Neural progenitor cell (in vitro differentiated cells): ENCODE data around the gene TRMT10B. TPM values are rescaled to one million over a fixed set of nuclear protein-coding genes. Genes with fewer than 3 reads are reported as not detected.
A peak's percentile ranks its signal among the peaks of the same experiment; 100 is the strongest.
"Not testable (repeated sequence)": the region's sequence is repeated elsewhere in the genome, so short reads cannot be mapped to it uniquely, and the experiment has no call there.

Source experiments
- DNase-seq: peaks from one replicate; pipeline ENCODE4 v3.0.0-alpha.2; 2016; ENCODE audit warnings: low spot score
- H2AFZ ChIP-seq: fragments of 200-600 bp; sonication (generic); replicated peaks from 2 replicates; pipeline ENCODE4 v1.6.1; 2016; ENCODE audit warnings: antibody characterized with exemption
- H3F3A ChIP-seq: fragments of 200-600 bp; sonication (generic); 2 replicates; pipeline ENCODE4 v1.6.1; 2016; ENCODE audit warnings: antibody characterized with exemption, low read depth
- H3K27ac ChIP-seq: fragments of 200-600 bp; sonication (generic); 2 replicates; pipeline ENCODE4 v1.5.1; 2016; ENCODE audit warnings: mild to moderate bottlenecking
- H3K27me3 ChIP-seq: fragments of 200-600 bp; sonication (generic); 2 replicates; pipeline ENCODE4 v1.6.1; 2016; ENCODE audit warnings: mild to moderate bottlenecking, moderate library complexity
- H3K36me3 ChIP-seq: fragments of 200-600 bp; sonication (generic); 2 replicates; pipeline ENCODE4 v1.5.1; 2016
- H3K4me1 ChIP-seq: fragments of 200-600 bp; sonication (generic); 2 replicates; pipeline ENCODE4 v1.6.1; 2016; ENCODE audit warnings: mixed run types
- H3K4me2 ChIP-seq: fragments of 200-600 bp; sonication (generic); 2 replicates; pipeline ENCODE4 v1.6.1; 2016
- H3K4me3 ChIP-seq: fragments of 200-600 bp; sonication (generic); 2 replicates; pipeline ENCODE4 v1.5.1; 2016
- H3K79me2 ChIP-seq: fragments of 200-600 bp; sonication (generic); 2 replicates; pipeline ENCODE4 v1.6.1; 2016; ENCODE audit warnings: low read depth
- H3K9ac ChIP-seq: fragments of 200-600 bp; sonication (generic); 2 replicates; pipeline ENCODE4 v1.6.1; 2016
- H3K9me3 ChIP-seq: fragments of 200-600 bp; sonication (generic); 2 replicates; pipeline ENCODE4 v1.5.1; 2016; ENCODE audit warnings: low read depth
- H4K20me1 ChIP-seq: fragments of 200-600 bp; sonication (generic); 2 replicates; pipeline ENCODE4 v1.6.1; 2016; ENCODE audit warnings: low read depth
- H3K27ac Mint-ChIP-seq: 3 replicates; pipeline ENCODE4 v1.8.0; 2021; ENCODE audit warnings: mixed read lengths
- H3K27me3 Mint-ChIP-seq: 2 replicates; pipeline ENCODE4 v1.8.0; 2022; ENCODE audit warnings: low read depth, mild to moderate bottlenecking, inconsistent platforms, moderate library complexity, mixed read lengths; ENCODE audit not compliant: insufficient read depth
- H3K36me3 Mint-ChIP-seq: 3 replicates; pipeline ENCODE4 v1.8.0; 2021; ENCODE audit warnings: mixed read lengths
- H3K4me1 Mint-ChIP-seq: 3 replicates; pipeline ENCODE4 v1.8.0; 2021; ENCODE audit warnings: mixed read lengths
- H3K4me3 Mint-ChIP-seq: 3 replicates; pipeline ENCODE4 v1.8.0; 2021; ENCODE audit warnings: mild to moderate bottlenecking, moderate library complexity, mixed read lengths
- H3K9me3 Mint-ChIP-seq: 3 replicates; pipeline ENCODE4 v1.8.0; 2020; ENCODE audit warnings: mixed read lengths
- EZH2 ChIP-seq: fragments of 200-600 bp; sonication (generic); IDR thresholded peaks from 2 replicates; pipeline ENCODE4 v1.6.1; 2017; ENCODE audit warnings: antibody characterized with exemption, mild to moderate bottlenecking, moderate library complexity
- EZH2phosphoT487 ChIP-seq: fragments of 200-600 bp; sonication (generic); IDR thresholded peaks from 2 replicates; pipeline ENCODE4 v1.6.1; 2017; ENCODE audit warnings: antibody characterized with exemption
- total RNA-seq: library from RNA; depleted of rRNA; stranded (reverse); fragments of >200 nt; gene quantifications from 2 replicates; pipeline ENCODE4 v1.2.3, GENCODE V29; 2015; ENCODE audit warnings: low replicate concordance
- TF ChIP-seq, protein P1 (sequence below): fragments of 200-600 bp; sonication (generic); IDR thresholded peaks from 2 replicates; pipeline ENCODE4 v1.5.1; 2017; ENCODE audit warnings: antibody characterized with exemption, mild to moderate bottlenecking

The TRMT10B gene
- total RNA-seq, 1 donor from 2014 or later: 5.4 TPM

DNA sequence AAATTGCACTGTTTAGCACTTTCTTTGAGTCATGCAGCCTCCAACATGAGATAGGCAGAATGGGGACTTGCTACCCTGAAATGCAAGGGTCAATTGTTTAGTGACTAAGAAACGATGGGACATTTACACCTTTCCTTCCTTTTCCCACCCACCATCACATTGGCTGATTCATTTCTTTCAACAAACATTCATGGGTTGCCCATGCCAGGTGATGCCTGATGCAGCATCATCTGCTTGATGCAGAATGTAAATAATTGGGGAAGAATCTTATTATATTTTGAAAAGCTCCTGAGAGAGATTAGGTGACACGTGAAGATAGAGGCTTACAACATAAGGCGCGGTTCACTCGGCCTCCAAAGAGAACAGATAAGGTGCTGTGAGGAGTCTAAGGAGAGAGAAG is 4.5 kb upstream of the TRMT10B start:
- no peak overlapping the region for H3K4me3 Mint-ChIP-seq
- peaks cover 14% of the 10 kb centered on the region for H3K27me3 Mint-ChIP-seq
- TF ChIP-seq EZH2 (no peak), EZH2phosphoT487 (no peak)
- TF ChIP-seq, protein P1, sequence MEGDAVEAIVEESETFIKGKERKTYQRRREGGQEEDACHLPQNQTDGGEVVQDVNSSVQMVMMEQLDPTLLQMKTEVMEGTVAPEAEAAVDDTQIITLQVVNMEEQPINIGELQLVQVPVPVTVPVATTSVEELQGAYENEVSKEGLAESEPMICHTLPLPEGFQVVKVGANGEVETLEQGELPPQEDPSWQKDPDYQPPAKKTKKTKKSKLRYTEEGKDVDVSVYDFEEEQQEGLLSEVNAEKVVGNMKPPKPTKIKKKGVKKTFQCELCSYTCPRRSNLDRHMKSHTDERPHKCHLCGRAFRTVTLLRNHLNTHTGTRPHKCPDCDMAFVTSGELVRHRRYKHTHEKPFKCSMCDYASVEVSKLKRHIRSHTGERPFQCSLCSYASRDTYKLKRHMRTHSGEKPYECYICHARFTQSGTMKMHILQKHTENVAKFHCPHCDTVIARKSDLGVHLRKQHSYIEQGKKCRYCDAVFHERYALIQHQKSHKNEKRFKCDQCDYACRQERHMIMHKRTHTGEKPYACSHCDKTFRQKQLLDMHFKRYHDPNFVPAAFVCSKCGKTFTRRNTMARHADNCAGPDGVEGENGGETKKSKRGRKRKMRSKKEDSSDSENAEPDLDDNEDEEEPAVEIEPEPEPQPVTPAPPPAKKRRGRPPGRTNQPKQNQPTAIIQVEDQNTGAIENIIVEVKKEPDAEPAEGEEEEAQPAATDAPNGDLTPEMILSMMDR: no peak
- peaks cover 8% of the 10 kb centered on the region for H3K4me1 Mint-ChIP-seq
- H3K36me3 Mint-ChIP-seq: no peaks in the 10 kb centered on the region
- Histone ChIP-seq H3K9ac (no peak overlapping the region), H3K79me2 (no peaks in the 10 kb centered on the region), H3K27ac (no peak overlapping the region), H3K4me1 (no peaks in the 10 kb centered on the region), H3K9me3 (no peaks in the 10 kb centered on the region), H3K36me3 (no peaks in the 10 kb centered on the region), H3K4me2 (no peak overlapping the region), H4K20me1 (no peaks in the 10 kb centered on the region), H3F3A (no peaks in the 10 kb centered on the region), H3K27me3 (no peaks in the 10 kb centered on the region), H3K4me3 (no peak overlapping the region), H2AFZ (no peak overlapping the region)
- no peak for DNase-seq
- peaks cover 3% of the 10 kb centered on the region for H3K9me3 Mint-ChIP-seq
- H3K27ac Mint-ChIP-seq: no peak overlapping the region

DNA sequence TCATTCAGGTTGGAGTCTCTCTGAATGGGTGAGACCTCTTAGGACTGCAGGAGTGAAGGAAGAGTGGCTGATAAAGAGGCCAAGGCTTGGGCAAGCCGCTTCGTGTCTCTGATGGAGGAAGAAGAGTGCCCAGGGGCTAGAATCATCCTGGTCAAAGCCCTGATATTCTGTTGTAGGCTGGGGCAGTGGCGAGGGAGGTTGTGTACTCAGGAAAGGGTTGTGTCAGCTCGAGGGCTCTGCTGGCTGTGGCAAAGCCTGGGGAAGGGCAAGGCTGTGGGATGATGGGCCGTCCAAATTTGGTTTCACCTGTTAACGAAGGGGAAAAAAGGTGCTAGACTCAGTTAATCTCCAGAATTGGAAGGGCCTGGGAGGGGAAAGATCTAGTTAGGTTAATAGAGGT is 2.4 kb upstream of the TRMT10B start:
- H3K4me2 ChIP-seq: no peak overlapping the region
- H3F3A ChIP-seq: no peaks in the 10 kb centered on the region
- H3K27me3 ChIP-seq: no peaks in the 10 kb centered on the region
- peaks cover 15% of the 10 kb centered on the region for H3K4me1 Mint-ChIP-seq
- H4K20me1 ChIP-seq: no peaks in the 10 kb centered on the region
- no peaks in the 10 kb centered on the region for H3K36me3 ChIP-seq
- H3K27ac ChIP-seq: no peak overlapping the region
- no peak overlapping the region for H3K9ac ChIP-seq
- H3K4me3 ChIP-seq: no peak overlapping the region
- H2AFZ ChIP-seq: no peak overlapping the region
- peaks cover 1% of the 10 kb centered on the region for H3K36me3 Mint-ChIP-seq
- peak overlapping the region; percentile 40 for H3K27ac Mint-ChIP-seq
- no peaks in the 10 kb centered on the region for H3K79me2 ChIP-seq
- H3K4me1 ChIP-seq: peaks cover 3% of the 10 kb centered on the region
- peaks cover 3% of the 10 kb centered on the region for H3K9me3 Mint-ChIP-seq
- H3K4me3 Mint-ChIP-seq: peak overlapping the region; percentile 22
- TF ChIP-seq EZH2phosphoT487 (no peak), EZH2 (no peak)
- TF ChIP-seq, protein P1: no peak
- no peak for DNase-seq
- peaks cover 12% of the 10 kb centered on the region for H3K27me3 Mint-ChIP-seq
- no peaks in the 10 kb centered on the region for H3K9me3 ChIP-seq

DNA sequence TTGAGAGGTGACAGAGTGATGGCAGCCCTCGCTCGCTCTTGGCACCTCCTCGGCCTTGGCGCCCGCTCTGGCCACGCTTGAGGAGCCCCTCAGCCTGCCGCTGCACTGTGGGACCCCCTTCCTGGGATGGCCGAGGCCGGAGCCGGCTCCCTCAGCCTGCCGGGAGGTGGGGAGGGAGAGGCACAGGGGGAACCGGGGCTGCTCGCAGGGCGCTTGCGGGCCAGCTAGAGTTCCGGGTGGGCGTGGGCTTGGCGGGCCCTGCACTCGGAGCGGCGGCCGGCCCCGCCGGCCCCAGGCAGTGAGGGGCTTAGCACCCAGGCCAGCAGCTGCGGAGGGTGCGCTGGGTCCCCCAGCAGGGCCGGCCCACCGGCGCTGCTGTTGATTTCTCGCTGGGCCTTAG is 1.9 kb upstream of the TRMT10B start:
- not testable (repeated sequence) for H3K27ac ChIP-seq, H3K36me3 ChIP-seq, H3K27me3 ChIP-seq, H3F3A ChIP-seq, H4K20me1 ChIP-seq, H3K4me3 ChIP-seq, H2AFZ ChIP-seq, H3K9me3 Mint-ChIP-seq, H3K9ac ChIP-seq, H3K4me2 ChIP-seq, H3K79me2 ChIP-seq, DNase-seq, H3K9me3 ChIP-seq, H3K4me1 ChIP-seq, H3K4me3 Mint-ChIP-seq, H3K36me3 Mint-ChIP-seq, H3K27ac Mint-ChIP-seq
- H3K4me1 Mint-ChIP-seq: peaks cover 15% of the 10 kb centered on the region
- peaks cover 12% of the 10 kb centered on the region for H3K27me3 Mint-ChIP-seq

DNA sequence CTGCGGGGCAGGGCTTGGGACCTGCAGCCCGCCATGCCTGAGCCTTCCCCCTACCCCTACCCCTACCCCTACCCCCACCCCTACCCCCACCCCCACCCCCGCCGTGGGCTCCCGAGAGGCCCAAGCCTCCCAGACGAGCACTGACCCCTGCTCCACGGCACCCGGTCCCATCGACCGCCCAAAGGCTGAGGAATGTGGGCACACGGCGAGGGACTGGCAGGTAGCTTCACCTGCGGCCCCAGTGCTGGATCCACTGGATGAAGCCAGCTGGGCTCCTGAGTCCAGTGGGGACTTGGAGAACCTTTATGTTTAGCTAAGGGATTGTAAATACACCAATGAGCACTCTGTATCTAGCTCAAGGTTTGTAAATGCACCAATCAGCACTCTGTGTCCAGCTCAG is 1.5 kb upstream of the TRMT10B start:
- not testable (repeated sequence) for H3K4me1 ChIP-seq, H3K4me2 ChIP-seq, DNase-seq, H3K9me3 Mint-ChIP-seq, H3F3A ChIP-seq, H3K4me3 ChIP-seq, H3K9me3 ChIP-seq, H2AFZ ChIP-seq, H3K9ac ChIP-seq, H3K27me3 ChIP-seq, H3K27ac ChIP-seq, H3K4me3 Mint-ChIP-seq, H3K36me3 Mint-ChIP-seq, H4K20me1 ChIP-seq, H3K36me3 ChIP-seq, H3K79me2 ChIP-seq, H3K27ac Mint-ChIP-seq
- Mint-ChIP-seq H3K4me1 (peaks cover 15% of the 10 kb centered on the region), H3K27me3 (peaks cover 12% of the 10 kb centered on the region)
